Transverse colon (tissue), 4 donors: ENCODE measurements around the gene DUSP15.

ENCODE experiments used
- CTCF ChIP-seq, 5 experiments: fragments of 200-600 bp in 3 of 5; fragments of 450-650 bp in 2 of 5; sonication (generic) in 3 of 5; IDR thresholded peaks; 1 replicate in 2 of 5; 2 replicates in 3 of 5; pipeline ENCODE4 v1.5.1; 2016 to 2017; ENCODE audit warnings: antibody characterized with exemption in 5 of 5, inconsistent platforms in 3 of 5, mild to moderate bottlenecking in 2 of 5, moderate library complexity in 1 of 5
- POLR2AphosphoS5 ChIP-seq, 3 donors: sonication (generic); formaldehyde crosslinking; IDR thresholded peaks; one replicate each; pipeline ENCODE4 v1.6.1; 2016; ENCODE audit warnings: antibody characterized with exemption in 3 of 3

GRCh38 chr20:31821427-31821826 lies 48.9 kb downstream of the DUSP15 start:
- TF ChIP-seq POLR2AphosphoS5 (IDR thresholded peaks at IDR 0.05) (no peak), CTCF (IDR thresholded peaks at IDR 0.05) (no peak)
